Measurements from ENCODE around the gene RHOF. TPM values are rescaled to one million over a fixed set of nuclear protein-coding genes. Genes with fewer than 3 reads are reported as not detected.

RHOF gene
- total and polyA plus RNA-seq, 2 of the 8 experiments (the other 6 are each of a cell fraction or from before 2014, with no cell fraction given), result 23.8 to 31.9 TPM

GRCh38 chr12:121773011-121773777 is 20.3 kb downstream of the RHOF start (continued):
- TF ChIP-seq, protein P1, sequence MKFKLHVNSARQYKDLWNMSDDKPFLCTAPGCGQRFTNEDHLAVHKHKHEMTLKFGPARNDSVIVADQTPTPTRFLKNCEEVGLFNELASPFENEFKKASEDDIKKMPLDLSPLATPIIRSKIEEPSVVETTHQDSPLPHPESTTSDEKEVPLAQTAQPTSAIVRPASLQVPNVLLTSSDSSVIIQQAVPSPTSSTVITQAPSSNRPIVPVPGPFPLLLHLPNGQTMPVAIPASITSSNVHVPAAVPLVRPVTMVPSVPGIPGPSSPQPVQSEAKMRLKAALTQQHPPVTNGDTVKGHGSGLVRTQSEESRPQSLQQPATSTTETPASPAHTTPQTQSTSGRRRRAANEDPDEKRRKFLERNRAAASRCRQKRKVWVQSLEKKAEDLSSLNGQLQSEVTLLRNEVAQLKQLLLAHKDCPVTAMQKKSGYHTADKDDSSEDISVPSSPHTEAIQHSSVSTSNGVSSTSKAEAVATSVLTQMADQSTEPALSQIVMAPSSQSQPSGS (IDR thresholded peaks at IDR 0.05; ENCODE audit: low read length), result no peak
- TF ChIP-seq RBBP5 (IDR thresholded peaks at IDR 0.05; ENCODE audit: borderline replicate concordance, low read depth, low read length), result no peak
- TF ChIP-seq, protein P2, sequence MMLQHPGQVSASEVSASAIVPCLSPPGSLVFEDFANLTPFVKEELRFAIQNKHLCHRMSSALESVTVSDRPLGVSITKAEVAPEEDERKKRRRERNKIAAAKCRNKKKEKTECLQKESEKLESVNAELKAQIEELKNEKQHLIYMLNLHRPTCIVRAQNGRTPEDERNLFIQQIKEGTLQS (IDR thresholded peaks at IDR 0.05; ENCODE audit: insufficient read depth, low read depth, low read length), result no peak
- TF ChIP-seq TAF1 (IDR thresholded peaks at IDR 0.05; ENCODE audit: low read depth, low read length), result no peak
- TF ChIP-seq TBP (IDR thresholded peaks at IDR 0.05; ENCODE audit: low read depth, low read length), result no peak
- no peak for TF ChIP-seq CBX8 (IDR thresholded peaks at IDR 0.05; ENCODE audit: borderline replicate concordance, low read depth, low read length)
- TF ChIP-seq RAD21 (IDR thresholded peaks at IDR 0.05 in 1 of 2, conservative IDR thresholded peaks at IDR 0.05 in 1 of 2; ENCODE audit: low read depth in 2 of 2, low read length in 2 of 2), result peak; percentile 91 to 95
- TF ChIP-seq POU5F1 (IDR thresholded peaks at IDR 0.05; ENCODE audit: low read depth, low read length), result no peak
- TF ChIP-seq BCL11A (IDR thresholded peaks at IDR 0.05; ENCODE audit: low read depth in 2 of 2, low read length in 2 of 2), result no peak
